ENCODE measurements around the gene HSPA6. TPM values are rescaled to one million over a fixed set of nuclear protein-coding genes. Genes with fewer than 3 reads are reported as not detected.
"Not testable (repeated sequence)": the region's sequence is repeated elsewhere in the genome, so short reads cannot be mapped to it uniquely, and the experiment has no call there.

The HSPA6 gene
- total RNA-seq (2014; rRNA removed; shearing (Covaris generic)): 0.06 and 0.18 TPM in 2 replicates

GRCh38 chr1:161523817-161524741 is at the start of gene HSPA6:
Gene HSPA6, plus strand, starts transcription at chr1:161524540. Its CDS starts 119 bp downstream, at chr1:161524659.
- not testable (repeated sequence) for H3K9me3 ChIP-seq (replicated peaks); H3K4me1 ChIP-seq (replicated peaks); H3K27me3 ChIP-seq (replicated peaks); H3K36me3 ChIP-seq
- peak within 1 kb of the TSS; percentile 7; the same call in 1 of the 2 replicates for H3K27ac ChIP-seq
- peak within 1 kb of the TSS; percentile 59 for H3K4me3 ChIP-seq
- DNase-seq (ENCODE audit: low read depth in 1 of 2, low spot score in 2 of 2): peak; percentile 76 to 87

- H3K4me1 ChIP-seq (replicated peaks): not testable (repeated sequence)
Measured at GRCh38 chr1:161477711-161478110, 46.6 kb upstream of the HSPA6 start.

GRCh38 chr1:161478985-161479384 is 45.4 kb upstream of the HSPA6 start:
- peaks cover 5% of the 10 kb centered on the region for H3K27me3 ChIP-seq (replicated peaks)
- H3K4me3 ChIP-seq: no peak overlapping the region
- H3K27ac ChIP-seq: no peak overlapping the region
- H3K4me1 ChIP-seq (replicated peaks): no peaks in the 10 kb centered on the region
- no peaks in the 10 kb centered on the region for H3K36me3 ChIP-seq
- DNase-seq (ENCODE audit: low read depth in 1 of 2, low spot score in 2 of 2): no peak
- no peaks in the 10 kb centered on the region for H3K9me3 ChIP-seq (replicated peaks)

More at GRCh38 chr1:161477711-161478110, 46.6 kb upstream of the HSPA6 start:
- not testable (repeated sequence) for DNase-seq (ENCODE audit: low read depth in 1 of 2, low spot score in 2 of 2); H3K27me3 ChIP-seq (replicated peaks); H3K4me3 ChIP-seq; H3K27ac ChIP-seq; H3K36me3 ChIP-seq; H3K9me3 ChIP-seq (replicated peaks)

GRCh38 chr1:161480381-161481035 is 43.8 kb upstream of the HSPA6 start:
- no peak overlapping the region for H3K4me3 ChIP-seq
- peaks cover 5% of the 10 kb centered on the region for H3K27me3 ChIP-seq (replicated peaks)

GRCh38 chr1:161481624-161482392 is 42.5 kb upstream of the HSPA6 start:
- Histone ChIP-seq H3K27me3 (replicated peaks) (peaks cover 5% of the 10 kb centered on the region), H3K36me3 (no peaks in the 10 kb centered on the region), H3K27ac (no peak overlapping the region), H3K4me3 (no peak overlapping the region), H3K4me1 (replicated peaks) (no peaks in the 10 kb centered on the region), H3K9me3 (replicated peaks) (no peaks in the 10 kb centered on the region)
- DNase-seq (ENCODE audit: low read depth in 1 of 2, low spot score in 2 of 2): no peak

More at GRCh38 chr1:161480381-161481035, 43.8 kb upstream of the HSPA6 start:
- Histone ChIP-seq H3K9me3 (replicated peaks) (no peaks in the 10 kb centered on the region), H3K4me1 (replicated peaks) (no peaks in the 10 kb centered on the region), H3K36me3 (no peaks in the 10 kb centered on the region), H3K27ac (no peak overlapping the region)
- DNase-seq (ENCODE audit: low read depth in 1 of 2, low spot score in 2 of 2): no peak

- no peaks in the 10 kb centered on the region for H3K4me1 ChIP-seq (replicated peaks)
- H3K9me3 ChIP-seq (replicated peaks): no peaks in the 10 kb centered on the region
- no peak for DNase-seq (ENCODE audit: low read depth in 1 of 2, low spot score in 2 of 2)
- no peaks in the 10 kb centered on the region for H3K36me3 ChIP-seq
- H3K27me3 ChIP-seq (replicated peaks): peaks cover 5% of the 10 kb centered on the region
- no peak overlapping the region for H3K27ac ChIP-seq
- H3K4me3 ChIP-seq: no peak overlapping the region
Measured at GRCh38 chr1:161482610-161483009, 41.7 kb upstream of the HSPA6 start.

GRCh38 chr1:161483361-161483760 is 41.0 kb upstream of the HSPA6 start:
- Histone ChIP-seq H3K4me1 (replicated peaks) (no peaks in the 10 kb centered on the region), H3K4me3 (no peak overlapping the region), H3K27ac (no peak overlapping the region), H3K9me3 (replicated peaks) (no peaks in the 10 kb centered on the region), H3K36me3 (no peaks in the 10 kb centered on the region), H3K27me3 (replicated peaks) (peaks cover 5% of the 10 kb centered on the region)
- no peak for DNase-seq (ENCODE audit: low read depth in 1 of 2, low spot score in 2 of 2)

GRCh38 chr1:161484613-161485012 is 39.7 kb upstream of the HSPA6 start:
- no peaks in the 10 kb centered on the region for H3K36me3 ChIP-seq
- H3K9me3 ChIP-seq (replicated peaks): no peaks in the 10 kb centered on the region
- no peak for DNase-seq (ENCODE audit: low read depth in 1 of 2, low spot score in 2 of 2)
- no peaks in the 10 kb centered on the region for H3K4me1 ChIP-seq (replicated peaks)
- H3K27me3 ChIP-seq (replicated peaks): peaks cover 5% of the 10 kb centered on the region
- H3K27ac ChIP-seq: no peak overlapping the region
- H3K4me3 ChIP-seq: no peak overlapping the region

- no peaks in the 10 kb centered on the region for H3K9me3 ChIP-seq (replicated peaks)
- H3K36me3 ChIP-seq: no peaks in the 10 kb centered on the region
- H3K27ac ChIP-seq: no peak overlapping the region
- H3K4me1 ChIP-seq (replicated peaks): no peaks in the 10 kb centered on the region
- no peak overlapping the region for H3K4me3 ChIP-seq
- peak in 1 of 2 experiments; percentile 41 for DNase-seq (ENCODE audit: low read depth in 1 of 2, low spot score in 2 of 2)
- H3K27me3 ChIP-seq (replicated peaks): peaks cover 29% of the 10 kb centered on the region
Measured at GRCh38 chr1:161486806-161487741, 37.3 kb upstream of the HSPA6 start.

GRCh38 chr1:161491472-161491871 is 32.9 kb upstream of the HSPA6 start:
- Histone ChIP-seq H3K9me3 (replicated peaks) (no peaks in the 10 kb centered on the region), H3K36me3 (no peaks in the 10 kb centered on the region), H3K27me3 (replicated peaks) (peaks cover 30% of the 10 kb centered on the region), H3K4me3 (no peak overlapping the region), H3K4me1 (replicated peaks) (no peaks in the 10 kb centered on the region), H3K27ac (no peak overlapping the region)
- DNase-seq (ENCODE audit: low read depth in 1 of 2, low spot score in 2 of 2): no peak

GRCh38 chr1:161492827-161493226 is 31.5 kb upstream of the HSPA6 start:
- no peak overlapping the region for H3K4me3 ChIP-seq

GRCh38 chr1:161494091-161494735 is 30.1 kb upstream of the HSPA6 start:
- H3K27ac ChIP-seq: no peak overlapping the region
- H3K9me3 ChIP-seq (replicated peaks): no peaks in the 10 kb centered on the region
- H3K36me3 ChIP-seq: no peaks in the 10 kb centered on the region
- no peak for DNase-seq (ENCODE audit: low read depth in 1 of 2, low spot score in 2 of 2)
- H3K4me1 ChIP-seq (replicated peaks): no peaks in the 10 kb centered on the region
- H3K4me3 ChIP-seq: no peak overlapping the region
- H3K27me3 ChIP-seq (replicated peaks): peaks cover 30% of the 10 kb centered on the region

More at GRCh38 chr1:161492827-161493226, 31.5 kb upstream of the HSPA6 start:
- Histone ChIP-seq H3K4me1 (replicated peaks) (no peaks in the 10 kb centered on the region), H3K27me3 (replicated peaks) (peaks cover 30% of the 10 kb centered on the region), H3K9me3 (replicated peaks) (no peaks in the 10 kb centered on the region), H3K27ac (no peak overlapping the region), H3K36me3 (no peaks in the 10 kb centered on the region)
- no peak for DNase-seq (ENCODE audit: low read depth in 1 of 2, low spot score in 2 of 2)

Data from SJSA1 (cell line).